K562 (cell line): ENCODE results near the gene RNF224. TPM values are rescaled to one million over a fixed set of nuclear protein-coding genes. Genes with fewer than 3 reads are reported as not detected.

Experiments
- ATAC-seq: fragments of 200-7000 bp; cut with Tn5 transposase; 3 replicates; pipeline ENCODE4 v1.9.1; 2020; ENCODE audit warnings: moderate library complexity
- BruUV-seq: library from RNA; stranded (reverse); fragments of 400-500 nt; replicated peaks from 2 replicates; lab custom pipeline; 2021; lab: Mats Ljungman, UMichigan
- CTCF ChIA-PET: fragments of 300-600 bp; formaldehyde crosslinking; extraction: SDS; loops from one replicate; lab custom pipeline; 2021; ENCODE audit warnings: low intra/inter-chr PET ratio; lab: Yijun Ruan, JAX
- POLR2A ChIA-PET: fragments of 300-600, 350-650 bp; sonication (Branson Sonifier 250); formaldehyde crosslinking; extraction: SDS; loops from one replicate; lab custom pipeline; 2021; ENCODE audit warnings: antibody characterized with exemption, inconsistent platforms; lab: Yijun Ruan, JAX
- DNase-seq, 4 experiments: peaks; one replicate each; pipeline versions ENCODE4 v3.0.0 to v3.0.0-alpha.2; 2011 to 2018; ENCODE audit warnings: low spot score in 3 of 4, mixed read lengths in 3 of 4; ENCODE audit errors: extremely low read depth in 1 of 4
- FAIRE-seq: peaks from 2 replicates; lab custom pipeline; 2011; peaks lifted over from hg19 to GRCh38; lab: Jason Lieb, UNC
- H2AFZ ChIP-seq: 2 replicates; pipeline ENCODE4 v1.6.0; 2011; ENCODE audit warnings: low read depth, low read length, control low read depth, inconsistent platforms
- H3K27ac ChIP-seq: fragments of 200-600 bp; 3 replicates; pipeline ENCODE4 v1.8.0; 2011; ENCODE audit warnings: low read depth, mild to moderate bottlenecking, control low read depth, inconsistent platforms, low read length, moderate library complexity, mixed read lengths; ENCODE audit errors: extremely low read depth
- H3K27me3 ChIP-seq, 2 experiments: fragments of 300-600 bp in 1 of 2; 2 replicates in 1 of 2; 3 replicates in 1 of 2; pipeline versions ENCODE4 v1.6.0 to v1.8.0; 2011; ENCODE audit warnings: inconsistent platforms in 2 of 2, low read length in 2 of 2, mild to moderate bottlenecking in 1 of 2, mixed read lengths in 1 of 2, moderate library complexity in 1 of 2; ENCODE audit not compliant: control insufficient read depth in 2 of 2, insufficient read depth in 2 of 2
- H3K36me3 ChIP-seq: fragments of 300-600 bp; 3 replicates; pipeline ENCODE4 v1.8.0; 2011; ENCODE audit warnings: mild to moderate bottlenecking, low read length, inconsistent platforms; ENCODE audit not compliant: control insufficient read depth, insufficient read depth
- H3K4me1 ChIP-seq, 2 experiments: fragments of 200-600 bp in 1 of 2; replicated peaks in 1 of 2; 2 replicates in 1 of 2; 3 replicates in 1 of 2; pipeline versions ENCODE4 v1.5.1 to v1.8.0; 2011; ENCODE audit warnings: inconsistent platforms in 2 of 2, low read length in 2 of 2, mild to moderate bottlenecking in 1 of 2, mixed read lengths in 1 of 2, moderate library complexity in 1 of 2; ENCODE audit not compliant: control insufficient read depth in 2 of 2, insufficient read depth in 2 of 2
- H3K4me2 ChIP-seq: 2 replicates; pipeline ENCODE4 v1.6.1; 2011; ENCODE audit warnings: low read length, control low read depth, inconsistent platforms, mixed read lengths; ENCODE audit not compliant: insufficient read depth
- H3K4me3 ChIP-seq: fragments of 200-600 bp; sonication (generic), shearing (Covaris generic); 2 replicates; pipeline ENCODE4 v1.5.1; 2016; ENCODE audit warnings: control low read depth, inconsistent platforms
- H3K79me2 ChIP-seq: fragments of 200-600 bp; 3 replicates; pipeline ENCODE4 v1.8.0; 2011; ENCODE audit warnings: low read length, inconsistent platforms; ENCODE audit not compliant: control insufficient read depth, insufficient read depth
- H3K9ac ChIP-seq, 2 experiments: 2 replicates each; pipeline versions ENCODE4 v1.6.0 to v1.6.1; 2011; ENCODE audit warnings: low read depth in 2 of 2, low read length in 2 of 2, control low read depth in 1 of 2, inconsistent platforms in 1 of 2, mild to moderate bottlenecking in 1 of 2, mixed read lengths in 1 of 2; ENCODE audit not compliant: insufficient read depth in 1 of 2
- H3K9me1 ChIP-seq: one replicate; pipeline ENCODE4 v1.6.0; 2011; ENCODE audit warnings: inconsistent platforms, mild to moderate bottlenecking, low read length, moderate library complexity; ENCODE audit not compliant: control insufficient read depth, insufficient read depth
- H3K9me3 ChIP-seq: replicated peaks from 2 replicates; pipeline ENCODE4 v1.5.1; 2011; ENCODE audit warnings: low read depth, low read length, inconsistent platforms; ENCODE audit not compliant: control insufficient read depth, insufficient read depth
- H4K20me1 ChIP-seq: replicated peaks from 2 replicates; pipeline ENCODE4 v1.6.1; 2011; ENCODE audit warnings: low read length, inconsistent platforms, mixed read lengths; ENCODE audit not compliant: control insufficient read depth, insufficient read depth
- CREB1 ChIP-seq, 2 experiments: sonication (generic) in 1 of 2; formaldehyde crosslinking in 1 of 2; IDR thresholded peaks; 2 replicates each; pipeline versions ENCODE4 v1.6.1 to v1.8.0; 2012 to 2022; ENCODE audit warnings: inconsistent platforms in 1 of 2, mild to moderate bottlenecking in 1 of 2, missing genetic modification reagents in 1 of 2, moderate library complexity in 1 of 2
- HNRNPL ChIP-seq: fragments of 200-400 bp; formaldehyde crosslinking; IDR thresholded peaks from 2 replicates; pipeline ENCODE4 v1.6.1; 2017; ENCODE audit warnings: low read depth, mild to moderate bottlenecking, low read length
- ILK ChIP-seq: fragments of 450-650 bp; IDR thresholded peaks from 2 replicates; pipeline ENCODE4 v1.6.1; 2016; ENCODE audit warnings: missing genetic modification characterization, low read depth, mild to moderate bottlenecking, missing compliant biosample characterization, moderate library complexity, borderline replicate concordance
- MYC ChIP-seq, 2 experiments: fragments of 250-450 bp in 1 of 2; sonication (Bioruptor Pico) in 1 of 2; IDR thresholded peaks; 2 replicates each; pipeline versions ENCODE4 v1.5.1 to v1.6.1; 2012 to 2021; ENCODE audit warnings: low read depth in 2 of 2, borderline replicate concordance in 1 of 2, improper control_type of control experiment in 1 of 2, low read length in 1 of 2, mild to moderate bottlenecking in 1 of 2, moderate library complexity in 1 of 2
- NR2C1 ChIP-seq, 2 experiments: fragments of 450-650 bp; IDR thresholded peaks; 2 replicates each; pipeline ENCODE4 v1.6.1; 2017; ENCODE audit warnings: mild to moderate bottlenecking in 2 of 2, antibody characterized with exemption in 1 of 2, inconsistent platforms in 1 of 2, missing compliant biosample characterization in 1 of 2, missing genetic modification characterization in 1 of 2
- NR2C2 ChIP-seq, 2 experiments: fragments of 200-800 bp in 1 of 2; sonication (Bioruptor generic) in 1 of 2; sonication (generic) in 1 of 2; formaldehyde crosslinking in 1 of 2; IDR thresholded peaks; 2 replicates each; pipeline versions ENCODE4 v1.6.1 to v1.8.0; 2016 to 2022; ENCODE audit warnings: mild to moderate bottlenecking in 1 of 2, missing compliant biosample characterization in 1 of 2, missing genetic modification characterization in 1 of 2, missing genetic modification reagents in 1 of 2
- SP1 ChIP-seq: sonication (generic); formaldehyde crosslinking; IDR thresholded peaks from 2 replicates; pipeline ENCODE4 v1.8.1; 2022; ENCODE audit warnings: mild to moderate bottlenecking, missing genetic modification reagents
- ZBTB33 ChIP-seq: sonication (generic); formaldehyde crosslinking; IDR thresholded peaks from 2 replicates; pipeline ENCODE4 v1.8.1; 2023; ENCODE audit warnings: mild to moderate bottlenecking, missing genetic modification reagents
- ZNF354B ChIP-seq: fragments of 250-450 bp; sonication (Bioruptor Pico); IDR thresholded peaks from 2 replicates; pipeline ENCODE4 v1.4.0; 2020
- WGBS: fragments of 100-300 bp; shearing (Covaris generic); methylation state at CpG from one replicate; pipeline ENCODE4 v1.1.6; 2016; ENCODE audit warnings: low coverage, mixed read lengths; ENCODE audit not compliant: insufficient coverage; ENCODE audit errors: missing lambda C conversion rate; 5-methylcytosine and 5-hydroxymethylcytosine counted together
- in situ Hi-C: fragments of 300-500 bp; cut with MboI; formaldehyde crosslinking; loops from 4 replicates; pipeline ENCODE4 v1.15.0; 2018; ENCODE audit warnings: inconsistent platforms, mixed read lengths
- intact Hi-C: fragments of 100-400 bp; cut with micrococcal nuclease; formaldehyde crosslinking; loops from 2 replicates; pipeline ENCODE4 v1.14.2; 2022
- polyA plus RNA-seq, 8 experiments: library from polyadenylated mRNA; depleted of rRNA in 4 of 8; stranded (reverse) in 5 of 8; unstranded in 3 of 8; fragments of >200 nt; fragmentation: Nextera tagmentation in 2 of 8; fragmentation: Illumina TruSeq in 1 of 8; extraction: Ambion mirVana in 2 of 8; extraction: Trizol in 1 of 8; gene quantifications; 2 replicates each; pipeline versions ENCODE4 v1.2.1 to v1.2.3, GENCODE V29; 2011 to 2014; ENCODE audit warnings: inconsistent platforms in 1 of 8, missing spikeins in 1 of 8
- total RNA-seq, 7 experiments: library from RNA; depleted of rRNA in 6 of 7; stranded (reverse); fragments of >200 nt in 6 of 7; fragmentation: Illumina TruSeq in 2 of 7; extraction: Trizol in 2 of 7; gene quantifications; 2 replicates each; pipeline versions ENCODE4 v1.2.1 to v1.2.3, GENCODE V29; 2011 to 2021; ENCODE audit warnings: low replicate concordance in 1 of 7

The RNF224 gene
- total and polyA plus RNA-seq, 9 of the 15 experiments (the other 6 are each of a cell fraction or from before 2014, with no cell fraction given), result not detected

DNA sequence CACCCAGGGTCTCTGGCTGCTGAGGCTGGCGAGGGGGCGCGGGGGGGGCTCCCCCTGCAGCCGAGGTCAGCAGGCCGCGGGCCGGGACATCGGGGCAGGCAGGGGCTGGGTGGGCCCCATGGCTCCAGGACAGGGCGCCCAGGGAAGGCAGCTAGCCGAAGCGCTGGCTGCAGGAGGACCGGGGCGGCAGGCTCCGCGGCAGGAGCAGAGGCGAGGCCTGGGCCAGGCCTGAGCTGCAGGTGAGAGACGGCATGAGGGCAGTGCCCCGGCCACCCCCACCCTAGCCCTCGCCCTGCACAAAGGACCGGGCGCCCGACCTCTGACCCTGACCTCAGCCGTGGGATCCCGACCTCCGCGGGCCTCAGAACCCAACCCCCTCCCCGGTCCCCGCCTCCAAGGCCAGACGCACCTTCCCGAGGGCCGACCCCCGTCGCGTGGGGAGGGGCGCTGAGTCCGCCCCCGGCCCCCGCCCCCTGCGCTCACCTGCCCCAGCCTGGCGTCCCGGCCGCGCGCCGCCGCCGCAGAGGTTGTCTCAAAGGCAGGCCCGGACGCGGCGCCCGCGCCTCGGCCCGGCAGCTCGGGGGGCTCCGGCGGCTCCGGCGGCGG, 5.7 kb upstream of the RNF224 start:
- H3K27ac ChIP-seq, result no peak overlapping the region
- BruUV-seq, result no TSS peak
- H3K4me2 ChIP-seq, result no peak overlapping the region
- H3K4me1 ChIP-seq, result peaks cover 34 to 95% of the 10 kb centered on the region in 2 experiments
- no peak for ATAC-seq
- ChIA-PET POLR2A (interaction anchor here (0.9 to 1.7 kb wide), 4 partner anchors 17 to 33 kb away, joined by 3 to 7 read pairs (median 4); partner anchors contain the start of genes ANAPC2 and SSNA1), CTCF (no interaction called here)
- no peaks in the 10 kb centered on the region for H3K27me3 ChIP-seq
- H3K79me2 ChIP-seq, result peaks cover 18% of the 10 kb centered on the region; the same call in 2 of the 3 replicates
- no peak overlapping the region for H2AFZ ChIP-seq
- intact Hi-C loops (no loop called here), in situ Hi-C loops (no loop called here)
- H3K9me1 ChIP-seq, result no peaks in the 10 kb centered on the region
- WGBS, result 60% methylated on average over 1 of the region's 61 CpGs
- FAIRE-seq, result no peak
- peak overlapping the region; percentile 11; the same call in 1 of the 2 replicates for H3K4me3 ChIP-seq
- peak overlapping the region in 1 of 2 experiments; percentile 33; a peak in 1 of 4 replicates for H3K9ac ChIP-seq
- H3K36me3 ChIP-seq, result peaks cover 11% of the 10 kb centered on the region; the same call in 1 of the 3 replicates
- TF ChIP-seq HNRNPL (peak; percentile 77; the same call in 1 of the 2 replicates), NR2C1 (IDR thresholded peaks at IDR 0.05) (peak; percentile 27; the same call in 1 of the 2 replicates), NR2C1 (tag; IDR thresholded peaks at IDR 0.05) (peak; percentile 48; the same call in 1 of the 2 replicates), SP1 (CRISPR knock-in tag) (no peak), ILK (tag) (no peak), ZNF354B (CRISPR knock-in tag) (no peak), NR2C2 (CRISPR knock-in tag; IDR thresholded peaks at IDR 0.05) (no peak), NR2C2 (tag; IDR thresholded peaks at IDR 0.05) (peak; percentile 35; the same call in 1 of the 2 replicates), MYC (IDR thresholded peaks at IDR 0.05; ENCODE audit: low read depth, low read length) (no peak), MYC (CRISPR knock-in tag; IDR thresholded peaks at IDR 0.05; ENCODE audit: borderline replicate concordance, low read depth) (no peak), CREB1 (IDR thresholded peaks at IDR 0.05) (no peak), CREB1 (CRISPR knock-in tag; IDR thresholded peaks at IDR 0.05) (no peak), ZBTB33 (CRISPR knock-in tag) (peak; percentile 32; the same call in 1 of the 2 replicates)
- H4K20me1 ChIP-seq, result no peaks in the 10 kb centered on the region
- peak in 1 of 4 experiments; percentile 23 for DNase-seq
- no peaks in the 10 kb centered on the region for H3K9me3 ChIP-seq
